Stimulated activated CD4-positive, alpha-beta T cell treated with anti-CD3 and anti-CD28 coated beads, Interleukin-1b, Interleukin-23, amount 100 ng/mL, for 24 hours (primary cell): ENCODE measurements around the gene CD40.
A peak's percentile ranks its signal among the peaks of the same experiment; 100 is the strongest.

Experiments used
- DNase-seq, 4 experiments: peaks; one replicate each; pipeline ENCODE4 v3.0.0-alpha.2; 2020; ENCODE audit warnings: low read depth in 4 of 4, low spot score in 1 of 4

The CD40 gene

GRCh38 chr20:46117704-46118467 is at the start of gene CD40:
CD40 (plus strand) TSS chr20:46118314; CDS start chr20:46118344, 30 bp downstream.
- DNase-seq = peak; percentile 28 to 61 (median 50)

DNA sequence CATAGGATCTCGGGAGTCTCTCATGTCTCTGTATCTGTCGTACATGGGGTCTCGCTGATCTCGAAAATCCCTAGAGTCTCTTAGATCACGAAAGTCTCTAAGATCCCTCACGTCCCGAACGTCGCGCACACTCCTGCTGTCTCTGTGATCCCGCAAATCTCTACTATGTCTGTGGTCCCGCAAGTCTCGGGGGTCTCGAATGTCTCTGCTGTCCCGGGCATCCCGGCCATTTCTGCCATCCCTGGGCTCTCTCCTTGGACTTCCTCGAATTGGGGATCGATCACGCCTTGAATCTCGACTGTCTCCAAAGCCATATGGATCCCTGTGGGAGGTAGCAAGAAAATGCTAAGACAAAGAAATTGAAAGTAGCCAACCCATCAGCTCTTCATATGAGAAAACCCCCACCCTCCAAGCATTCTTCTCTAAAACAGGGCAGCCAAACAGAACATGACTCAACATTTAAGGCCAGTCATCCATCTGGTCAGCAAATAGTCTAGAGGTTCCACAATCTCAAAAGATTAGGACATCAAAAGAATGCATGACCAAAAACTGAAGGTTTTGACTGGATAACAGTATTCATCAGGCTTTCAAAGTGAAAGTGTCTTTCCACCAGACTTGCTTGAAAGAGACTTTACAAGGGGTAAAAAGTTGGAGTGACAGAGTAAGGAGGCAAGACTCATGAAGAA is 47.8 kb upstream of the CD40 start:
- no peak for DNase-seq

GRCh38 chr20:46071573-46071972 is 46.5 kb upstream of the CD40 start:
- DNase-seq = no peak

- no peak for DNase-seq
These were observed 45.1 kb upstream of the CD40 start for GRCh38 chr20:46073024-46073423.

- no peak for DNase-seq
These were observed 44.7 kb upstream of the CD40 start for GRCh38 chr20:46073443-46073842.

DNA sequence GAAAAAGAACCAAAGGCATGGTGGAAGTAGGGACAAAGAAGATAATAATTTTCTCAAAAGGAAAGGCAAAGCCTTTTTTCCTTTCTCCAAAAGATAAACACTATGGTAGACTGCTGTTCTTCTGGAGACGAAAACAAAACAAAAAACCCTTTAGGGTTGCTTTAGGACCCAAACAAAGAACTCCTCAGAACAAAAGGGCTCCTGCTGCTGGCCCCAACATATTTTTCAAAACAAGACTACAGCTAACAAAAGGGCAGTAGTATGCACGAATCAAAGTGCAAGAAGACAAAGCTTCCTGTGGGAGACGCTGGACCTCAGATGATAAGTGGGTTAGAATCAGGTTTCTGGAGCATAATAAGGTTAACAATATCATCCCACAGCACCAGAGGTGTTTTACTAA is 44.1 kb upstream of the CD40 start:
- DNase-seq = no peak

GRCh38 chr20:46076806-46077205 is 41.3 kb upstream of the CD40 start:
- DNase-seq = no peak

DNA sequence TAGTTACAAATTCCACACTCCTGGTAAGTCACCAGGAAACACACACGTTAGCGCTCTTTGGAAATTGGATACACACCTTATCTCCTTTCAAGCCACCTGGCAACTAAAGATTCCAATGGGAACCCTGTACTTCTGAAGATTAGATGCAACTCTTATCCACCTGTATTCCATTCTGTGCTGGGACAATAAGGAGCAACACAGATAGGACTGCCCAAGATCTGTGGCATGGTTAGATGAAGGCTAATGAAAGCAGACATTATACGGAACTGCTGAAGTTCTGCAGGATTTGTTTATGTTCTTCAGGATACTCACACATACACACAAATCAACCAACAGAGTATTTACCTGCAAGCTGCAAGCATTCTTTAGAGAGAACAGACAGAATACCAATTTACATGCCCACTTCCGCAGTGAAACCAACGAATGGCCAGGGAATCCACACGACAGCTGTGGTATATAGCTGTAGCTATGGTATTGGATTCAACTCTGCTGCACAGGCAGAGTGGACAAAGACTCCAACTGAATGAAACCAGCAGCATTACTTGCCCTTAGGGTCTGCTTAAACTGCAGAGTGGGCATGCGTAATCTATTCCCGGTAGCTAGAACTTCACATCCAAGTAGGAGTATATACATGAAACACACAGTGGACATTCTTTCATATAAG is 40.3 kb upstream of the CD40 start:
- no peak for DNase-seq

GRCh38 chr20:46078954-46079353 is 39.2 kb upstream of the CD40 start:
- no peak for DNase-seq

DNA sequence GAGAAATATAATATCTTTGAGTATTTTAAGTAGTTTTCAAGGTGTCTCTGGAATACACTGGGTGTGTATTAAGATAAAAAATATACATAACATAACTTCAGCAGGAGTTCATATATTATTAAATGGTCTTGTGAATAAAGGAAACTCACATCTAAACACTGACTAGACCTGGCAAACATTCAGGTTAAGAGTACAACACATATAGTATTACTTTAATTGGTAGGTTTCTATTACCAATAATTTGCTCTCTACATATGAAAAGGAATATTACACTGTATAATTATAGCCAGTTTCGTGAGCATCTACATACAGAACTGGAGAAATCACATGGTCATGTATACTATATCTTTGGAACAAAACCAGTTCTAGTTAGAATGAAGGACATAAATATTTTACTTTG is 37.0 kb upstream of the CD40 start:
- DNase-seq = no peak

DNA sequence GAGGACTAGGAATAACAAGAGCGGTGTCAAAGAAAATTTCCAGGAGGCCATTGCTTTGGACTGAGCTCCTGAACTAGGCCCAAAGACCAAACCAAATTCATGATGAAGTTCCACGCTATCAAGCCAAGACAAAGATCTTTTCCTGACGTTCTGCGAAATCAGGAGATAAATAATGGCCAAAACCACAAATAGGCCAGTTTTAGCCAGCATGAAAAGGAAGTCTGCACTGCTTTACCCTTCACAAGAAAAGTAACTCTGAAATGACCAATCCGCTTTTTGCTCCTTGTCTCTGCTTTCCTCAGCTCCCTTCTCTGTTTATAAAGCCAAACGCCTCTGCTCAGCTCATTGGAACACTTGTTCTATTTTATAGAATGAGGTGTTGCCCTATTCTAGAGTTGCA is 35.0 kb upstream of the CD40 start:
- no peak for DNase-seq

- DNase-seq = no peak
These were observed 34.5 kb upstream of the CD40 start for GRCh38 chr20:46083531-46084061.

GRCh38 chr20:46084805-46085178 is 33.3 kb upstream of the CD40 start:
- no peak for DNase-seq

GRCh38 chr20:46085179-46085851 is 32.8 kb upstream of the CD40 start:
- no peak for DNase-seq

DNA sequence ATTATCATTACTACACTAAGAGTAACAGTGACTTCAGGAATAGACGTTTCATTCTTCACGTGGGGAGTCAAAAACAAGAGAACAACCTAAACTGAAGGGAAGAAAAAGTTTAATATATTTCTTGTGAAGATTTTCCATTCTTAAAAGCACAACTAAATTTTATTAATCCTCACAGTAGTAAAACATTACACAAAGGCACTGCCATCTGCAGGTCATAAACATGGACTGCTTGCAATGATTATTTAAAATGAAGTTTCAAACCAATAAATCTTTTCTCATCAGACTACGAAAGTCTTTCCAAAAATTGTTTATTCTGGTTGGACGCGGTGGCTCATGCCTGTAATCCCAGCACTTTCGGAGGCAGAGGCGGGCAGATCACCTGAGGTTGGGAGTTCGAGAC is 31.0 kb upstream of the CD40 start:
- DNase-seq = no peak

DNA sequence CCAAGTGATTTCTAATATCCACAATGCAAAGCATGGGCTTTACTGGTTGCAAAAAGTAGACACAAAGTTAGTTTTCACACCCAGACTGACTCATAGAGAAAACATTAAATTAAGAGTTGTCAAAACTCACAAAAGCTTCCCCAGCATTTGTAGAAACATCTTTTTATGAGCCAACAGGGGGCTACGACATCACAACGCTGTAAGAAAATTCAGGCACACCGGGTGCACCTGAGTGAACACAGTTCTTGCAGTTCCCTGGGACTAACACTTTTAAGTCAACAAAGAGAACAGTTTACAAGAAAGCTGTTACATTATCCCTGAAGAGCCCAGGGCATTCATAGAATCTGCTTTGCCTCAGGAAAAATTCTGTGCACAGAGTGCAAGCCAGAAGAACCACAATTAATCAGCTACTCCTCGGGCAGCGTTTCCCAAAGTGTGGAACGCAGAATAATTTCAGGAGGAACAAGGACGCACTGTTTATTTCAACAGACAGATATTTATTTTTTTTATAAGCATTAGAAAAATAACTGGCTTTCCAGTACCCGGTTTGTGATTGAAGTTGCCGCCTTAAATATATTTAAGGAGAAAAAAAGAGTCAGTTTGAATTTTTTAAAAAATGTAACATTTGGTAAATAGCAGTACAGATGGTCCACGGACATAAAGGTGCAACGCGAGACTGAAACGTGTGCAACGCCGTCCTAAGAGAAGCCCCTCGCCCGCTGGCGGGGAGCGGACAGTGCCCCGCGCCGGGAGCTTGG is 29.5 kb upstream of the CD40 start:
- no peak for DNase-seq

DNA sequence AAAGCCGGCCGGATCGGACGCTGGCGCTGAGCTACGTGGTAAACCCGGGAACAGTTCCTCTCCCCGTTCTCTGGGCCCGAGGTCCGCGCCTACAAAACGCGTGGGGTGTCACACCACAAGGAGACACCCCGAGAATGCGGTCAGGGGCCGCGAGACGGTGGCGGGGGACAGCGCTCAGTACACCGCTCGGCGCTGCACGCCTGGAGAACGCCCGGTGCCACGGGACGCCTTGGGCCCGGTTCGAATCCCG is 29.0 kb upstream of the CD40 start:
- peak in 1 of 4 experiments; percentile 50 for DNase-seq

DNA sequence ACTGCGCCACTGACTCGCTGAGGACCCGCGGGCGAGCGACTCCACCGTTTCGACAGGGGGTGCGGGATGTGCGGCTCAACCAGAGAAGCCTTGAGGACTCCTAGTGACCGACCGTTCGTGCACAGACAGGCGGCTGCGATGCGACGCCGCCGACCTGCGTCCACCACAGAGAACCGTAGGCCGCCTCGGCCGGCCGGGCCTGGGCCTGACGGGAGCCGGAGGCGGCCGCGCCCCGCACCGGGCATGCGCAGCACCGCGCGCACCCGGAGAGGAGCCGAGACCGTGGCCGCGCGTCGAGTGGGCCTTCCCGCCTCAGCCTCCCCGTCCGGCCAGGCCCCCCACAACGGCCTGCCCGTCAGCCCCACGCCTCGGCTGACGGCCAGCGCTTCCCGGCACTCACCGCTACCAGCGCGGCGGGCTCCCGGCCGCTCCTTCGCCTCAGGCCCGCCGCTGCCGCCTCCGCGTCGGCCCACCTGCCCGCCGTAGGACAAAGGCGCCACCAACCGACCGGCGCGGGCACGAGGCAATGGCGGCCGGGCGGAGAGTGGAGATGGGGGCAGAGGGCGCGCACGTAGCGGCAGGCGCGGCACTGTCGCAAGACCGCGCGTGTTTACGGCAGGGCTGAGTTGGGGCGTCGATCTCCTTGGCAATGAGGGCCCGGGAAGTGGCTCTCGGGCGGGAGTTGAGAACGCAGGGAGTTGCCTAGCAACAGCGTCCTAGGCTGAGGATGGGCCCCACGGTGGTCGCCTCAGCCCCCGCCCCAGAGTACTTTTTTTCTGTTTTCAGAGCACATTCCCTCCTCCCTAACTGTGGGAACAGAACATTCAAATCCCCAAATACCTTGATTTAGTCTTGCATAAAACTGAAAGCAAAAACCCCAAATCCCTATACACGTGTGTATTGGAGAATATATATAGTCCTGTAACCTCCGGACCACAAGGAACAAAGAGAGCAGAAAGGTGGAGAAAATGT is 28.4 kb upstream of the CD40 start, which contains the start of gene NCOA5:
Gene NCOA5, minus strand, starts transcription at position 546 of the 972 bp plus-strand sequence. CDS start 10,538 bp downstream, outside the sequence.
- peak; percentile 75 to 93 (median 86) for DNase-seq
